GM15510 (cell line): ENCODE results near the gene HIC1.

Experiments
- POLR2A ChIP-seq: IDR thresholded peaks from 3 replicates; pipeline ENCODE4 v1.6.1; 2011; ENCODE audit warnings: borderline replicate concordance; ENCODE audit not compliant: insufficient read length; ENCODE audit errors: extremely low read depth

The HIC1 gene

DNA sequence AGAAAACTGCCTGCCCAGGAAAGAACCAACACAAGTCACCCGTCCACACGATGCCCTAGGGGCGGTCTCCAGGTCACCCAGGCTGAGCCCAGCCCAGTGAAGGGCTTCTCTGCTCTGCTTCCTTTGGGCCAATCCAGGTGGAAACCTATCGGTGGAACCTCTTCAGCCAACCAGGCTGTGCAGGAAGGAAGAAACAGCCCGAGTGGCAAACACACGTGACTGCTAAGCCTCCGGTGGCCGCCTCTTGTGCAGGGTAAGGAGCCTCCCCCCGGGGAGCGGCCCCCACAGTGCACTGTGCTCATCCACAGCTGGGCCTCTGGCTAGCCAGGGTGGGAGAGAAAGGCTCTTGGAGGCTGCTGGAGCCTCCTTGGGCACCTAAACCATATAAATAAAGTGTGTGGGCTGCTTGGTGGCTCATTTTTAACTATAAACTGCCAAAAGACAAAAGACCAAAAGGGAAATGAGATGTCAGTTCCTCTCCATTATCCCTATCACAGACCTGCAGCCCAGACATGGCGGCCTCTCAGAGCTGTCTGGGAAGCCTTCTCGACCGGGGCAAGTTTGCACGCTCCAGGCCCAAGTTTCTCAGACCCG is 32.2 kb upstream of the HIC1 start:
- no peak for TF ChIP-seq POLR2A

DNA sequence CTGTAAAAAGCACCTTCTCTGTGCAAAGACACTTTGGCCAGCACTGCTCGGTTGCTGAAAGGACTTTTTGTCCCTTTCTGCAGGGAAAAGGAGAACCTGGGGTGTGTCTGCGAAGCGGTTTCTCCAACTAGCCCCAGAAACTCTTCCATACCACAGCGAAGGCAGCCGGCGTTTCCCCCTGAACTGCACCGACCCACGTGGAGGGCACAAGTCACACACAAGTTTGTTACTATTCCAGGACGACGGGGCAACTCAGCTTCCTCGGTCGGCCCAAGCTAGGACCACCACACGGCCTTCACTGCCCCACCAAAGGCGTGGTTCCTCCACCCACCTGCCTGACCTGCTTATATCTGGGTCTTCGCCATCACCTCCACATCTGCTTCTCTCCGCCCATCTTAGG is 31.6 kb upstream of the HIC1 start:
- TF ChIP-seq POLR2A: no peak

DNA sequence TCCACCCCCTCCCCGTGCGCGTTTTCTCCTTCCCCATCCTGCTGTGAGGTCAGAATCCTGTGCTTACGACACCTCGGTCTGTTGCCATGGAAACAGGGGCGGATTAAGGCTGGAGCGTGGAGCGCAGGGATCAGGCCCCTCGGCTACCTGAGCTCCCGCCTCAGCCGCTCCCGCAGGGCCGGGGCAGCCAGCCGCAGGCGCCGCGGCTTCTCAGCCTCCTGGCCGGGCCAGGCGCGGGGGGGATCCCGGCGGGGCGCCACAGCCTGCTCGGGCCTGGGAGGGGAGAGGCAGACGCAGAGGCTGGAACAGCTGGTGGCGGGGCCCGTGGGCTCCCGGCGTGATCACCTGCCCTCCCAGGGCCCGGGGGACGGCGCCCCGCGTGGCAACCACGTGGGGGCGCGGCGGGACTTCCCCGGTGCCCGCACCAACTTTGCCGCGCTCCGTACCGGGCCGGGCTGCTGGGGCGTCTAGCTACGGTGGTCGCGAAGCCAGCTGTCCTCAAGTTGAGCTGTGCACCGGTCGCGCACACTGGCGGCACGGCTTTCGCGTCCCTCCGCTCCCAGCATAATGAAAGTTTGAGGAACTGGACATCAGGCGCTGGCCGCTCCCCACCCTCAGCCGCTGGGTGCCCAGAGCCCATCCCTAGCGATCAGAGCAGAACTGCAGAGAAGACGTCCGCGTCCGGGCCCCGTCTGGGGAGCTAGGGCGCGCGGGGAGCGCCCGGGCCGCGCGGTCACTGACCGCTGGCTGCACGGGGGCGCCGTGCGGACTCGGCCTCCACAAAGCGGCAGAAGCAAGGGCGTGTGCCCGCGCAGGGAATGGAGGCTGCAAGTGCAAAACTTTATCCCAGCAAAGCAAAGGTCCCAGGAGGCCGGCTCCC is 31.0 kb upstream of the HIC1 start:
- TF ChIP-seq POLR2A: no peak

DNA sequence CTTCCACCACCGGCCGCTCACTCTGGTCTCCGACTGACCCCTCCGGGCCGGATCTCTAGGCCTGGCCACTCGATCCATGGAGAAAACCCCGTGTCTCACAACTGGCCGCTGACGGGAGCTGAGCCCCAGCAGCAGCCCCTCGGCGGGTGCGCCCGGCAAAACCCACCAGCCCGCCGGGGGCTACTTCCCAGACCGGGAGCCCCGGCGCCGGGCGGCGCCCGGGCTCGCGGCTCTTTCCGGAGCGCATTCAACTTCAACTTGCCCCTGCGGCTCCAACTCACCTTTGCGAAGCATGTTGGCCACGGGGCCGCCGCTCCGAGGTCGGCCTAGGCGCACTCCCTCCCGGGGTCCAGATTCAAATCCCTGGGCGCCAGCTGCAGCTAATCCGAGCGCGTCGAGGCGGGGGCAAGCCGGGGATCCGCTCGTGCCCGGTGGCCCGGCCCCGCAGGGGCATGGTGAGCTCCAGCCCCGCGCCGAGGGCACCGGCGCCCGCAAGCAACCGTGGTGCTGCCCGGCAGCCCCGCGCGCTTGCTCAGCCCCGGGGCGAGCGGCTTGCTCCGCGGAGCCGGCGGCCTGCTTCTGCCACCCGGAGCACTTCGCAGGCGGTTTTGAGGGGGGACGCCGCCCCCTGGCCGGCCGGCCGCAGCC is 30.2 kb upstream of the HIC1 start:
- no peak for TF ChIP-seq POLR2A

DNA sequence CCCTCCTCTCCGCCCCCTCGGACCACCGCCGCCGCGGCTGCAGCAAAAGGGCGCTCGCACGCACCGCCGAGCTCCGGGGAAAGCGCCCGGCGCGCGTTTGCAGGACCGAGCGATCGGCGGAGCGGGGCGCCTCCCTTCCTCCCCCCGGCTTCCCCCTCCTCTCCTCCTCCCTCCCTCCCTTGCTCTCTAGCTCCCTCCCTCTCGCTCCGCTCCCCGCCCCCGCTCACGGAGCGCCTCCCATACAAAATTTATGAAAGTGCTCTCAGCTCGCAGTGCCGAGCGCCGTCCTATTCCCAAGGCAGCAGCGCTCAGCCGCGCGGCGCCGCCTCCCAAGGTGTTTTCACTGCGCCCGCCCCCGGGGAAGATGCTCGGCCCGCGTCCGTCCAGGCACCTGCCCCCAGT is 29.7 kb upstream of the HIC1 start, which contains the start of gene RTN4RL1:
RTN4RL1 (minus strand) TSS at position 115 of the 402 bp plus-strand sequence. CDS start 469 bp downstream, outside the sequence.
- no peak for TF ChIP-seq POLR2A

DNA sequence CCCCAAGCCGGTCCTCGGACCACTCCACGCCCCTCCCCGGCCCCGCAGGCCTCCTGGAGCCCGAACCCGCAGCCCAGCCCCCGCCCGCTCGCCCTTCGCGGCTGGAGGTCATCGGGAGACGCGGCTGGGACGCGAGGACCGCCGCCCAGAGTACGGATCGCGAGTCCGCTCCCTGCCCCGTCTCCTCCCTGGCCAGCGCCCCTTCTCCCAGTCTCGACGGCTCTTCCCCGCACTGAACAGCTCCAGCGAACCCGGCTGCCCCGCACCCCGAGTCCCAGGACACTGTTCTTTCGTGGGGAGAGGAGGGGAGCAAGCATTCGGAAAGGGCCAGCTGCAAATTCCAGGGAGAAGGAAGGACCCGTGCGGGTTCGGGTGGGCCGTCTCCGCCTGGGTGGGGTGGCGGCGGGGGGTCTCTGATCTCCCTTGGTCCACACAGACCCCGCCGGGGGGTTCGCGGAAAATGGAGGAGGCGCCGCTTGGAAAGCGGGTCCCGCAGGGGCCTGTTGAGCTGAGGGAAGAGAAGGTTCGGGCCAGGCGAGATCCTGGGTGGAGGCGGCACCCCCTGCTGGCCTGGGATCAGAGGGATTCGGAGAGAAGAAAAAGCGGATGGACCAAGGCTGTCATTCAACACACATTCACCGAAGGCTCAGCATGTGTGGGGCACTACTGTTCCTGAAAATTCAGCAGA is 29.1 kb upstream of the HIC1 start:
- no peak for TF ChIP-seq POLR2A

DNA sequence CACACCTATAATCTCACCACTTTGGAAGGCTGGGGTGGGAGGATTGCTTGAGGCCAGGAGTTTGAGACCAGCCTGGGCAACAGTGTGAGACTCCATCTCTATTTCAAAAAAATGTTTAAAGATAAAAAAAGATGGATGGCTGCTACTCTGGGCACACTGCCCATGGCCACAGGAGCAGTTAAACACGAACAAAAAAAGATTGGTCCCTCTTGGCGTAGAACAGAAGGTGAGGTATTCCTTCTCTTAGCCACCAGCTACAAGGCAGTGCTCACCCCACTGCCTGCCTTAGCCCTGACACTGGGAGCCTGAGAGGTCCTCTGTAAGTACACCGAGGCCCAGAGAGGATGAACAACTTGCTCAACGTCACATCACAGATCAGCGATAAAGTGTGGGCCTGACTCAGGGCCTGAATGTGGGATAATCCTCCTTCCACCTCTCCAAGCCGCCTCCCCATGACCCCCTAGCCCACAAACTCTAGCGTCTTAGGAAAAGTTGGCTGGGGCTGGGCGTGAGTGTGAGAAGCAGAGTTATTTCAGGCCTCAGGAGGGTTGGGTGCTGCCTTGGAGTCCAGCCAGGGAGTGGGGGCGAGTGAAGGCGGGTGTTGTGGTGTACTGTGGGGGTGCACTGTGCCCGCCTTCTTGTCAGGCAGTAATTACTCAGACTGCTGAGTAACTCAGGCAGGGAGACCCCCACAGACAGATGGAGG is 27.2 kb upstream of the HIC1 start:
- no peak for TF ChIP-seq POLR2A

DNA sequence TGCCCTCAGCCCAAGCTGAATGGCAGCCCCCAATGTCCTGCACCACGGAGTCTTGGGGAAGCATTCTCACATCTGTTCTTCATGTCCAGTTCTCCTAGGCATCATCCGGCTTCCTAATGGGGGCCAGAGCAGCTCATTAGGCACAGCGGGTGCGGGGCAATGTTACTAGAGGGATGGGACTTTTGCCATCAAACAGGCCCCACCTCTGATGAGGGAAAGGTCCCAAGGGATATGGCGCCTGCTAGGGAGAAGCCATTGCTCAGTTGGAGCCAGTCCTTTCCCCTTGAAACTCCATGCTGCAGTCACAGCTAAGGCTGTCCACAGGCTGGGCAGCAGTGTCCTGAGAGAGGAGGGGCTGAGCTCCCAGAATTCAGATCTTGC is 26.7 kb upstream of the HIC1 start:
- no peak for TF ChIP-seq POLR2A

DNA sequence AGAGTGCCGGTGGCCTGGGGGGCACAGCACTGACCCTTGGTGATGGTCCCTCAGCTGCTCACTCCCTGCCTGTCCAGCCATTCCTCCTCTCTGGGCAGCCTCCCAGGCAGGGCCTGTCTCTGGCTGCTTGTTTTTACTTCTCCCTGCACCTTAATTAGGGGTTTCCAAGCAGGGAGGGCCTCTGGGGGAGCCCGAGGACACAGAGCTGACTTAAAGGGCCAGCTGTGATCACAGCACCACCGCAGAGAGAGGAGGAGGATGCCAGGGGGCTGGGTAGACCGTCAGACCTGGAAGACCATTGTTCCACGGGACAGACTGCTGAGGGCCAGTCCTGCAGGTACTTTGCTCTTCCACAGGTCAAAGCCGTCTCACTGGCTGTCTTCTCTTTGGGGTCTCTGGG is 26.2 kb upstream of the HIC1 start:
- TF ChIP-seq POLR2A: no peak

DNA sequence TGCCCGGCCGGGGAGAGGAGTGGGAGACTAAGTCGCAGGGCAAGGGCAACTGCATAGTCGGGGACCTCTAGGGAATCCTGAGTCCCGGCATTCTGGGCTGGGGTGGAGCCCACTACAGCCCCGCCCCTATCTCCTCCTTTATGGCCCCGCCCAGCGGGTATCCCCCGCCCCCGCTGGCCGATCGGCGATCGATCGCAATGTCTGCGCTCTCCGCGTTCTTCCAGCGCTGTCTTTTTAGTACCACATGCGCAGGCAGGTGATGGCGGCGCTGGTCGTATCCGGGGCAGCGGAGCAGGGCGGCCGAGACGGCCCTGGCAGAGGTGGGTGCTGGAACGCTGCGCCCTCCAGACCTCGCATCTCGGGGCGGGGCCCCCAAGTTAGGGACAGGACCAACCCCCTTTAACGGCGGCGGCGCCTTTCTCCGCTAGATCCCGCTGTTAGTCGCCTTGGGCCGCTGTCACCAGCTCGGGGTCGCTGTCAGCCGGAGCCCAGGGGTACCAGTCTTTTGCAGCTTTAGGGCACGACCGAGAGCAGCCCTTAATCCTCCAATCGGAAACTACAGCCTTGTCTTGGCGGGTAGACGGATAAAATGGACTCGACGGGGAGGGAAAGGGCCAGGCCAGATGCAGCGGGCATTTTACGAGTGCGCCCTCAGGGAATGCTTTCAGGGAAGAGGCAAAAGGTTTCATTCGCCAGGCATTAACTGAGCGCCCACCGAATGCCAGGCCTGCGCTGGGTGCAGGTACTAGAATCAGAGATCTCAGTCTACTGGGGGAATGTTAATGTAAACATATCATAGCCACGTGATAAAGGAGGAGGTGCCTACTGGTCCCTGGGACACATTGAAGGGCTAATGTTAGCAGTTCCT is 24.8 kb upstream of the HIC1 start, which contains the start of gene DPH1:
DPH1 (plus strand) TSS at position 243 of the 868 bp plus-strand sequence; CDS start at position 260, 17 bp downstream.
- TF ChIP-seq POLR2A: peak; percentile 62

DNA sequence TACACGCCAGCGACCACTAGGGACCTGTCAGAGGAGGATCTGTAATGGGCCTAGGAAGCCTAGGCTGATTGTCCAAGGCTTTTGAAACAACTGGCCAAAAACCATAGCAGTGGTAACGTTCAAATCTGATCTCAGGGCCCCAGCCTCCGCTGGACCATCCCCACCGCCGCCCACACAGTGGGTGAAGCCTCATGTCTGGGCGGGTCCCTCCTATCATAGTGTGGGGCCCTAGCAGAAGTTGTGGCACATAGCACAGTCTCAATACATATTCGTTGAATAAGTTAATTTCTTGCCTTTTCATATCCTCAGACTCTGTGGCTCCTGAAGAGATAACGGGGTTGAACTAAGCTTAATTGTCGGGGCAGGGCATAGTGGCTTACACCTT is 24.1 kb upstream of the HIC1 start:
- TF ChIP-seq POLR2A: no peak

DNA sequence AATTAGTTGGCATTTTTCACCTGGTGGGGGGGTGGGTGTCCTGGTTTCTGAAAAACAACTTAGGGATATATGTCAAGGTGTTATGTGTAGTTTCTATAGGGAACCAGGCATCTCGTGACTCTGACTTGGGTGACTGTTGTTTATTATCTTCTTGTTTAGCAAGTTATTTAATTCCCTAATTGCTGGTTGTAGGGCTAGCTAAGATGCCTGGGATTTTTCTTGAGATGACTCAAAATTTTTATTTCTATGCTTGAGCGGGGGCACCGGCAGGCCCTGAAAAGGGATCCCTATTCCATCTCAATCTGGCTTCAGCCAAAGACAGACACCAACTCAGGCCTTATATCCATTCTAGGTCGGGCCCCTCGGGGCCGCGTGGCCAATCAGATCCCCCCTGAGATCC is 21.8 kb upstream of the HIC1 start:
- no peak for TF ChIP-seq POLR2A

DNA sequence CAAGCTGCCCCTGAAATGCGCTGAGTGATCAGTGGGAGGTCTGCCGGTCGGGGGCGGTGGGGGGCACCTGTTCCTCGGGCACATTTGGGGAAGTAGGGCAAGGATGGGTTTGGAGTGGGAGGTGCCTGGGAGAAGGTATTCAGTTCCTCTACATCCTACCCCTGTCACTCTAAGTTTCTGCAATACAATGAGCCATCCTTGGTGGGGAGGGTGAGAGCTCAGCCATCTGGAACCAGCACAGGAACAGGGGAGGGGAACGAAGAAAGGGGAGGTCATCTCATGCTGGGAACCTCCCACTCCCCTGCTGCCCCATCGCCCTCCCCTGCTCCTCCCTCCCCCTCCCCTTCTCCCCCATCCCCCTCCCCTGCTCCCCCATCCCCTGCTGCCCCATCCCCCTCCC is 20.7 kb upstream of the HIC1 start:
- no peak for TF ChIP-seq POLR2A

DNA sequence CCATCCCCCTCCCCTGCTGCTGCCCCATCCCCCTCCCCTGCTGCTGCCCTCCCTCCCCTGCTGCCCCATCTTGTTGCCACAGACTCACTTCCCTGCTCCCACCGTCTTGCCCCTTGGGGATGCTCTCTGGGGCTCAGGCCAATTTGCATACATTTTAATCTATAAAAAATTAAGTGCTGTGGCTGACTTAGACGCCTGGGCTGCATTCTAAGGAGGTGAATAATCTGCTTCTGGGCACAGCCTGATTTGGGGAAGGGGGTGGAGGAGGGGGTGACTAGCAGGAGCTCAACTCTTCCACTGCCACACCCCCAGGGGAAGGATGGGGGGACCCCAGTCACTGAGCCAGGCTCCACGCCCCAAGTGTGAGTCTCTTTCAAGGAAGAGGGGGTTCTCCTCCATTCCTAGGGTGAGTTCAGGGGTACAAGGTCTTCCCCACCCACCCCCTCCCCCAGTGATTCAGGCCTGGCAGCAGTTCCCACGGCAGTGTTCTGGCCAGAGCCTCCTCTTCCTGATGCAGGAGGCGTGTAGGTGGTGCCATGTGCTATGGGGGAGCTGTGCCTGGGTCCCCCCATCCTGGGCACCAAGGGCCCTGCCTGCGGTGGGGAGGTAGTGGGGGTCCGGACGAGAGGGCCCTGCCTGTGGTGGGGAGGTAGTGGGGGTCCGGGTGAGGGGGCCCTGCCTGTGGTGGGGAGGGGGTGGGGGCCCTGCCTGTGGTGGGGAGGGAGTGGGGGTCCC is 19.9 kb upstream of the HIC1 start:
- no peak for TF ChIP-seq POLR2A
